Measurements from ENCODE around the gene OIT3. TPM values are rescaled to one million over a fixed set of nuclear protein-coding genes. Genes with fewer than 3 reads are reported as not detected.

Gene OIT3
- total and polyA plus RNA-seq, 2 donors (not counting 3 experiments of a cell fraction or from before 2014, with no cell fraction given): 0.15 TPM; not detected in 1

- no peak overlapping the region for H3K4me2 ChIP-seq (ENCODE audit: insufficient read depth, low read length)
- H3K4me1 ChIP-seq (ENCODE audit: control insufficient read depth, extremely low read depth, insufficient read depth, low read length): no peaks in the 10 kb centered on the region
- FAIRE-seq (no peak), DNase-seq (ENCODE audit: low read depth, low spot score) (no peak)
- H3K79me2 ChIP-seq (ENCODE audit: control insufficient read depth, insufficient read depth, low read length): no peaks in the 10 kb centered on the region
- H3K9ac ChIP-seq (replicated peaks; ENCODE audit: extremely low read depth, insufficient read depth, low read length): no peak overlapping the region
- no peak overlapping the region for H2AFZ ChIP-seq (ENCODE audit: low read depth, low read length)
- no TSS peak for BruUV-seq (replicated peaks)
- CTCF ChIA-PET: no interaction called here
- H4K20me1 ChIP-seq (replicated peaks; ENCODE audit: control insufficient read depth, extremely low read depth, insufficient read depth, low read length): no peaks in the 10 kb centered on the region
- H3K27me3 ChIP-seq (ENCODE audit: control insufficient read depth in 2 of 2, insufficient read depth in 2 of 2, low read length in 2 of 2): no peaks in the 10 kb centered on the region
- no peak overlapping the region for H3K4me3 ChIP-seq (replicated peaks in 1 of 3; ENCODE audit: insufficient read depth in 1 of 3, low read depth in 1 of 3, low read length in 3 of 3)
- TF ChIP-seq, protein P1, sequence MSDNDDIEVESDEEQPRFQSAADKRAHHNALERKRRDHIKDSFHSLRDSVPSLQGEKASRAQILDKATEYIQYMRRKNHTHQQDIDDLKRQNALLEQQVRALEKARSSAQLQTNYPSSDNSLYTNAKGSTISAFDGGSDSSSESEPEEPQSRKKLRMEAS (IDR thresholded peaks at IDR 0.05; ENCODE audit: insufficient read depth, insufficient read length): no peak
- TF ChIP-seq, protein P2, sequence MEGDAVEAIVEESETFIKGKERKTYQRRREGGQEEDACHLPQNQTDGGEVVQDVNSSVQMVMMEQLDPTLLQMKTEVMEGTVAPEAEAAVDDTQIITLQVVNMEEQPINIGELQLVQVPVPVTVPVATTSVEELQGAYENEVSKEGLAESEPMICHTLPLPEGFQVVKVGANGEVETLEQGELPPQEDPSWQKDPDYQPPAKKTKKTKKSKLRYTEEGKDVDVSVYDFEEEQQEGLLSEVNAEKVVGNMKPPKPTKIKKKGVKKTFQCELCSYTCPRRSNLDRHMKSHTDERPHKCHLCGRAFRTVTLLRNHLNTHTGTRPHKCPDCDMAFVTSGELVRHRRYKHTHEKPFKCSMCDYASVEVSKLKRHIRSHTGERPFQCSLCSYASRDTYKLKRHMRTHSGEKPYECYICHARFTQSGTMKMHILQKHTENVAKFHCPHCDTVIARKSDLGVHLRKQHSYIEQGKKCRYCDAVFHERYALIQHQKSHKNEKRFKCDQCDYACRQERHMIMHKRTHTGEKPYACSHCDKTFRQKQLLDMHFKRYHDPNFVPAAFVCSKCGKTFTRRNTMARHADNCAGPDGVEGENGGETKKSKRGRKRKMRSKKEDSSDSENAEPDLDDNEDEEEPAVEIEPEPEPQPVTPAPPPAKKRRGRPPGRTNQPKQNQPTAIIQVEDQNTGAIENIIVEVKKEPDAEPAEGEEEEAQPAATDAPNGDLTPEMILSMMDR (IDR thresholded peaks at IDR 0.05; ENCODE audit: extremely low read depth in 1 of 2, insufficient read depth in 1 of 2, low read depth in 1 of 2, low read length in 2 of 2): no peak
- TF ChIP-seq MYC (IDR thresholded peaks at IDR 0.05; ENCODE audit: low read depth, low read length) (no peak), EZH2 (IDR thresholded peaks at IDR 0.05; ENCODE audit: borderline replicate concordance, low read depth, low read length, severe bottlenecking) (no peak), GATA2 (IDR thresholded peaks at IDR 0.05; ENCODE audit: insufficient read depth, insufficient read length, low read depth, low read length) (no peak), POLR2AphosphoS5 (IDR thresholded peaks at IDR 0.05; ENCODE audit: insufficient read depth, low read depth, low read length) (no peak), POLR2A (IDR thresholded peaks at IDR 0.05; ENCODE audit: low read depth, low read length) (no peak), FOS (IDR thresholded peaks at IDR 0.05; ENCODE audit: borderline replicate concordance, insufficient read depth, low read length) (no peak), JUN (IDR thresholded peaks at IDR 0.05; ENCODE audit: borderline replicate concordance, insufficient read depth, insufficient read length, low read depth) (no peak)
- no peaks in the 10 kb centered on the region for H3K9me1 ChIP-seq (replicated peaks; ENCODE audit: control insufficient read depth, extremely low read depth, insufficient read depth, low read length)
- dilution Hi-C loops (cut with MboI; ENCODE audit: extremely low pct_ligation_motif_present, low sequenced_read_pairs) (no loop called here), intact Hi-C loops (cut with micrococcal nuclease) (no loop called here)
- H3K9me3 ChIP-seq (replicated peaks; ENCODE audit: control insufficient read depth, insufficient read depth, low read length): no peaks in the 10 kb centered on the region
- no peaks in the 10 kb centered on the region for H3K36me3 ChIP-seq (ENCODE audit: control insufficient read depth in 2 of 2, extremely low read depth in 1 of 2, insufficient read depth in 2 of 2, low read length in 2 of 2)
- POLR2A ChIA-PET: no interaction called here
- H3K27ac ChIP-seq (ENCODE audit: insufficient read depth, low read depth, low read length): no peak overlapping the region
Measured at GRCh38 chr10:72904806-72905205, 11.3 kb downstream of the OIT3 start.

Measured in endothelial cell of umbilical vein (primary cell).